AG09309 (cell line): ENCODE measurements around the gene THBS4.

Experiments used
- DNase-seq: peaks from one replicate; pipeline ENCODE4 v3.0.0-alpha.2; 2010; ENCODE audit warnings: low read depth
- H3K4me3 ChIP-seq: 2 replicates; pipeline ENCODE4 v1.5.1; 2011; ENCODE audit warnings: mild to moderate bottlenecking, low read depth, low read length, moderate library complexity; ENCODE audit not compliant: control insufficient read depth
- CTCF ChIP-seq: IDR thresholded peaks from 2 replicates; pipeline ENCODE4 v1.5.1; 2011; ENCODE audit warnings: mild to moderate bottlenecking, low read depth, low read length, inconsistent platforms; ENCODE audit not compliant: insufficient read depth, control insufficient read depth; ENCODE audit errors: missing control alignments

Gene THBS4

GRCh38 chr5:80068246-80068636, 33.1 kb downstream of the THBS4 start:
- no peak for DNase-seq
- H3K4me3 ChIP-seq, result no peak overlapping the region
- TF ChIP-seq CTCF, result no peak

GRCh38 chr5:80068775-80069174, 33.6 kb downstream of the THBS4 start:
- no peak overlapping the region for H3K4me3 ChIP-seq
- no peak for TF ChIP-seq CTCF
- no peak for DNase-seq

- no peak overlapping the region for H3K4me3 ChIP-seq
- TF ChIP-seq CTCF, result no peak
- DNase-seq, result no peak
Observed at GRCh38 chr5:80069251-80069800, 34.2 kb downstream of the THBS4 start.

- no peak overlapping the region for H3K4me3 ChIP-seq
- no peak for TF ChIP-seq CTCF
- no peak for DNase-seq
Observed at GRCh38 chr5:80069918-80070318, 34.8 kb downstream of the THBS4 start.

- no peak for TF ChIP-seq CTCF
- no peak for DNase-seq
- H3K4me3 ChIP-seq, result no peak overlapping the region
Observed at GRCh38 chr5:80070338-80071056, 35.3 kb downstream of the THBS4 start.

- TF ChIP-seq CTCF, result no peak
- no peak for DNase-seq
- H3K4me3 ChIP-seq, result no peak overlapping the region
Observed at GRCh38 chr5:80071510-80072021, 36.4 kb downstream of the THBS4 start.
